Mesodermal cell (in vitro differentiated cells): ENCODE data around the gene TFAP2A.

ENCODE experiments used
- H3K27ac ChIP-seq: 2 replicates; pipeline ENCODE4 v1.7.0; 2013; ENCODE audit warnings: mild to moderate bottlenecking, low read depth, low read length, moderate library complexity; ENCODE audit not compliant: severe bottlenecking
- H3K36me3 ChIP-seq: 2 replicates; pipeline ENCODE4 v1.7.1; 2013; ENCODE audit warnings: mild to moderate bottlenecking, low read length, moderate library complexity; ENCODE audit not compliant: control insufficient read depth, insufficient read depth
- H3K4me1 ChIP-seq: one replicate; pipeline ENCODE4 v1.7.1; 2013; ENCODE audit warnings: mild to moderate bottlenecking, low read length; ENCODE audit not compliant: insufficient read depth, control insufficient read depth, poor library complexity, severe bottlenecking
- H3K4me3 ChIP-seq: 2 replicates; pipeline ENCODE4 v1.7.0; 2013; ENCODE audit warnings: low read length, control low read depth, mild to moderate bottlenecking; ENCODE audit not compliant: insufficient read depth, poor library complexity, severe bottlenecking; ENCODE audit errors: extremely low read depth
- H3K9me3 ChIP-seq: 2 replicates; pipeline ENCODE4 v1.7.1; 2013; ENCODE audit warnings: mild to moderate bottlenecking, low read length, moderate library complexity; ENCODE audit not compliant: control insufficient read depth
- WGBS, 2 experiments: methylation state at CpG; one replicate each; pipeline ENCODE4 v1.1.5; 2013; ENCODE audit warnings: missing lambda C conversion rate in 2 of 2; ENCODE audit not compliant: insufficient coverage in 2 of 2; 5-methylcytosine and 5-hydroxymethylcytosine counted together

TFAP2A gene

DNA sequence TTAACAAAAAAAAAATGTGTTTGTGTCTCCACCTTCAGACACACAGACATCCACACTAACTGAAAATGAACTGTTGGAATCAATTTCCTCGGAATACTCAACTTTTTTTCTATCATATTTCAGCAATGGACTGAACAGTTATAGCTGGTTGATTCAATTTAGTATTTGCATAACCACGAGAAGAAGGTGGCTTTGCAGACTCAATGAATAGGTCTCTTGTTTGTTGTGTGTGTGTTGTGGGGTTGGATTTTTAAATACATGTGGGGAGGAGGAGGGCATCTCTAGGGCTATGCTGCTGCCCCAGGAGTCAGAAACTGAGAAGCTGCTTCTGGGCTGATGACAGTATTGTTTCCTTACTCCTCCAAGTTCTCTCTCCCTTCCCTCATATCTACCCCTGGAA, 28.7 kb downstream of the TFAP2A start:
- H3K9me3 ChIP-seq = no peaks in the 10 kb centered on the region
- H3K4me1 ChIP-seq = peaks cover 10% of the 10 kb centered on the region
- 13% methylated on average over 1 of the region's 2 CpGs; no CpG with 5 or more reads in 1 of the 2 experiments for WGBS, 2 experiments
- no peaks in the 10 kb centered on the region for H3K36me3 ChIP-seq
- no peak overlapping the region for H3K27ac ChIP-seq
- H3K4me3 ChIP-seq = no peak overlapping the region

DNA sequence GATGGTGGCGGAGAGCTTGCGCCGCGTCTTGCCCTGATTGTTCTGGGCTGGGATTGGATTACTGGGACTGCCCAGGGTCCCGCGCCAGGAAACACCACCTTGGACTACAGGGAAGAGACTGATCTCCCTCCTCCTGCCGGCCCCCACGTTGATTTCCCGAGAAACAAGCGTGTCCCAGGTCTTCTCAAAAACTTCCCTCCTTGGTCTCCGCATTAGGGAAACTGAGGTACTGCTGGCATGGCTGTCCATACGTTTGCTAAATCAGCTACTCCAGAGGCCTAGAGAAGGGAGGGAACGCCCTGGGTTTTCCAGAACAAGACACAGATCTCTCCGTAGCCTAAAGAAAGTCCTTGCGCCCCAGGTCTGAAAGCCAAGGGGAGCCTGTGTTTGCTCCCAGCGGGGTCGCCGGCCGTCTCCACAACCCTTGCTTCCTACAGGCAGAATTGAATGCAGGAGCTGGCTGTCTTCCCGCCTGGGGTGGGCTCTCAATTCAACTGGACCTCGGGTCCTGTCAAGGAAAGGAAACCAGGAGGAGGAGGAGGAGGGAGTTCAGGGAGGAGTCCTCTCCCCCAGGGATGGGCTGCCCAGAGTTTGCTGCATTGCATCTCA, 29.2 kb downstream of the TFAP2A start:
- Histone ChIP-seq H3K4me3 (no peak overlapping the region), H3K36me3 (no peaks in the 10 kb centered on the region), H3K9me3 (no peaks in the 10 kb centered on the region), H3K27ac (no peak overlapping the region), H3K4me1 (peaks cover 10% of the 10 kb centered on the region)
- 5 to 7% methylated on average over 14 to 16 of the region's 21 CpGs for WGBS, 2 experiments

DNA sequence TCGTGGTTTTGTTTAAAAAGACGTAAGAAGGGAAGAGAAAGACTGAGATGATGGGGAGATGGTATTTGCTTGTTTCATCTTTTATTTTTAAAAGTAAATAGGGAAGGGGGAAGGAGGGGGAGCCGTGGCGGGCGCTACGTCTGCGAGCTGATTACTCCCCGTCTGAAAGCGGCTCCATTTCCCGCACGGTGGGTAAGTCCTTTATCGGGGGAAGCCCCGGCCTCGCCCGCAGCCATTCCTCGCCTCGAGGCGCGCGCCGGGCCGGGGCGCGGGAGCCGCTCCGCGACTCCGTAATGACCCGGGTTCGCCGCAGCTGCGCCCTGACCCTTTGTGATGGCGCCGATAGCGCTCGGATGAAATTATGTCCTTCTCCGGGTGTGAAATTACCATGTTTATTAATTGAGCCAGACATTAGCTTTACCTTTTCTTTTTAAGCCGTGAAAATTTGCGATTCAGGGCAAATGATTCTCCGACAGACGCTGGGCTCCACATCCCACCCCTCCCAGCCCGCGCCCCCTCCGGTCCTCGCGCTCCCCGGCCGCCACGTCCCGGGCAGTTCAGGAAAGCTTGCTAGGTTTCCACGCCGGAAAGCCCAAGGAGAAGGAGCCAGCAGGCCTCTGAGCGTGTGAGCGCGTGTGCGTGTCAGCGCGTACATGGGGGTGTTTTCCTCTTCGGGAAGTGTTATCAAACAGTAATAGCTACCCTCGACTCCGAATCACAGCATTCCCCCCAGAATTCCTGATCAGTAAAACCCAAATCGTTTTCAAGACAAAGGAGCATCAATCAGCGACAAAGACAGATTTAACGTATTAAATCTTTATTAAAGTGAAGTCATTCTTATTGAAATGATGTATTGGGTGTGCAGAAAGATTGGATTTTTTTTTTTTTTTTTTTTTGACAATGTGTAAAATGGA, 30.0 kb downstream of the TFAP2A start:
- Histone ChIP-seq H3K4me3 (peak overlapping the region; percentile 12), H3K27ac (no peak overlapping the region), H3K4me1 (peaks cover 4% of the 10 kb centered on the region), H3K9me3 (no peaks in the 10 kb centered on the region), H3K36me3 (no peaks in the 10 kb centered on the region)
- WGBS, 2 experiments = 0 to 1% methylated on average over 41 to 43 of the region's 64 CpGs

- H3K27ac ChIP-seq = no peak overlapping the region
- WGBS, 2 experiments = 2 to 3% methylated on average over 5 to 6 of the region's 9 CpGs
- no peaks in the 10 kb centered on the region for H3K36me3 ChIP-seq
- H3K4me3 ChIP-seq = no peak overlapping the region
- peaks cover 2% of the 10 kb centered on the region for H3K4me1 ChIP-seq
- H3K9me3 ChIP-seq = no peaks in the 10 kb centered on the region
Observed at GRCh38 chr6:10384091-10384609, 30.7 kb downstream of the TFAP2A start.

DNA sequence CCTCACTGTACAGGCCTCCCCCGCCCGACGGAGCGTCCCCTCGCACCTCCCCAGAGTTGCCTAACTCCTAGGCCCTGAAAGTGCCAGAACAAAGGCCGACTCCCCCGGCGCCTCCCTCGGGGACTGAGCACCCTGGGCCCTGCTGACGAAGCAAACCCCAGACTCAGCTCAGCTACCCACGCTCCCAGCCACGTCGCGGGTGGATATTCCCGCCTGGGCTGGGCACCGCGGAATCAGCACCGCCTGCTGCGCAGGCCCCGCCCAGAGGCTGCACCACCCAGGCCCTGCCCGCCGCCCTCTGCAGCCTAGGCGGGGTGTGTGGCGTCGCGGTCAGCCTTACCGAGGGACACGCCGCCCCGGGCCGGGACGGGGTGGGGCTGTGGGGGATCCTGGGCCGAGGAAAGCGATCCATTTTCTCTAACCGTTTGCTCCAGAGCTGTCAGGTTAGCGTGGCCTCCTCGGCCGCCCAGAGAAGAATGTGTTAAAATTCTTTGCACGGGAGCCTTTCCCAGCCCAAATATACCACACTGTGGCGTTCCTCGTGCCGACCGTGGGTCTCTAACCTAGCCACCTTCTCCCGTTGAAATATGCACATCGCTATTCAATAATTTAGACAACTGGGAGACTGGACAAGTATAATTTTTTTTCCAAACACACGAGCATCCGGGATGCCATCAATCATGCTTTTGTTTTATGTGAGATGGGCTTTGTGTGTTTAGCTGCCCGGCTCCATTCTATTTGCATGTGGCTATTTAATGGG, 31.4 kb downstream of the TFAP2A start:
- H3K9me3 ChIP-seq = no peaks in the 10 kb centered on the region
- H3K36me3 ChIP-seq = no peaks in the 10 kb centered on the region
- 2 to 3% methylated on average over 37 to 39 of the region's 48 CpGs for WGBS, 2 experiments
- H3K4me1 ChIP-seq = peaks cover 2% of the 10 kb centered on the region
- no peak overlapping the region for H3K27ac ChIP-seq
- peak overlapping the region; percentile 9 for H3K4me3 ChIP-seq

DNA sequence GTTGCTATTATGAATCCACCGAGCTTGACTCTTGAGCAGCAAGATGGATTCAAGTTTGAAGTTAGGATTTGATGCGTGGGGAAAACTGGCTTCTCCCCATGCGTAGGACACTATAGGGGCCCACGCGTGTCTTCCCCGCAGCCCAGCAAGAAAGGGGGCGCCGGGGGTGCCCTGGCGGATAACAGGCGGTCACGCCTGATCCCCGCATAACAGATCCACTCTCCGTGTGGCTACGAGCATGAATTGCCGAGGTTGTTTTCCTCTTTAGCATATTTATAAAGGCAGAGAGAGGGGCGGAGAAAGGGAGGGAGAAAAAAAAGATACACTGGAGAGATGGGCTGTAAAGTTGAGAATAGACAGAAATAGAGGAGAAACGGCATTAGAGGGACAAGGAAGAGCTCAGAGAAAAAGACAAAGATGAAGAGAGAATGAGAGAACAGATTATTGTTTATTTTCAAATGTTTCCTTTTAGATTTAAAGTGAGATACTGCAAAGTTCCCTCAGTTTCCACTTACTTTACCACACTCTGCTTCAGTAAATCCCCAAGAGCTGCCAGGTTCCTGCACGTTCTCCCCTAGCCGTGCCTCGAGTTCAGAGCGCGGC, 32.0 kb downstream of the TFAP2A start:
- WGBS, 2 experiments = 2 to 4% methylated on average over 11 to 15 of the region's 22 CpGs
- H3K4me3 ChIP-seq = no peak overlapping the region
- no peaks in the 10 kb centered on the region for H3K36me3 ChIP-seq
- no peak overlapping the region for H3K27ac ChIP-seq
- H3K4me1 ChIP-seq = peaks cover 2% of the 10 kb centered on the region
- no peaks in the 10 kb centered on the region for H3K9me3 ChIP-seq

DNA sequence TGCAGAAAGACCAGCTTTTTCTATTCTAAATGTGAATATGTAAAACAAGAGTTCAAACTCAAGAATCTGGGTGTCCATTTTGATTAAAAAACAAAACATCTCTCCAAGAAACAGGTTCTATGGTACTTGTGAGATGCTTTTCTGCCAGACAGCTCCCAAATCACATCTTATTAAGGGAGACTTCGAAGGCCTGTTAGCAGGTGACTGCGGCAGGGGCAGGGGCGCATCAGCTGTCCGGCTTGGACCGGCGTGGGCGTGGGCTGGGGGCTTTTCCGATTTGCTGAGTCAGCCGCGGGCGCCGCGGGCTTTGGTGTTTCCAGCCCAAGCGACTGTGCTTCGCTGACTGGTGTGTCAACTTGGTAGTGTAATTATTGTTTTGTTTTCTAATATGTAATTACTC, 32.6 kb downstream of the TFAP2A start:
- H3K27ac ChIP-seq = no peak overlapping the region
- H3K4me1 ChIP-seq = peaks cover 2% of the 10 kb centered on the region
- no peaks in the 10 kb centered on the region for H3K9me3 ChIP-seq
- no peaks in the 10 kb centered on the region for H3K36me3 ChIP-seq
- H3K4me3 ChIP-seq = no peak overlapping the region
- 0 to 2% methylated on average over 8 to 9 of the region's 15 CpGs for WGBS, 2 experiments

DNA sequence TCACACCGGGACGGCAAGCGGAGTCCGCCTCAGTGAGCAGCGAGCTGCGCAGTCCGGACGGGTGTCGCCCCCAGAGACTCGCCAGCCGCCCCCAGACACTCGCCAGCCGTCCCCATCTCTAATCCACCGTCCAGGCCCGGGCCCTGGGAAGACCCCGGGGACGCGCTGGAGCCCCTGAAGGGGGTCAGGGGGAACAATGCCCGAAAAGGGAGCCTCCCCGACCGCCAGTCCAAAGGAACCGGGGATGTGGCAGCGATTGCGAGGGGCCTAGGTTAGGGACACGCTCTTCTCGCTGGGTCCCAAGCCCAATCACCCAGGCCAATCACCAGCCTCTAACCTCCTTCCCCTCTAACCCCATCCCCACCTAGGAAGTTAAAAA, 33.1 kb downstream of the TFAP2A start:
- no peak overlapping the region for H3K27ac ChIP-seq
- 5 to 17% methylated on average over 14 to 15 of the region's 26 CpGs for WGBS, 2 experiments
- no peaks in the 10 kb centered on the region for H3K9me3 ChIP-seq
- H3K36me3 ChIP-seq = no peaks in the 10 kb centered on the region
- no peak overlapping the region for H3K4me3 ChIP-seq
- H3K4me1 ChIP-seq = peaks cover under 1% of the 10 kb centered on the region

GRCh38 chr6:10381133-10381829, 33.6 kb downstream of the TFAP2A start:
- Histone ChIP-seq H3K4me3 (no peak overlapping the region), H3K36me3 (no peaks in the 10 kb centered on the region), H3K27ac (no peak overlapping the region), H3K4me1 (no peaks in the 10 kb centered on the region), H3K9me3 (no peaks in the 10 kb centered on the region)
- 1 to 3% methylated on average over 15 to 32 of the region's 34 CpGs for WGBS, 2 experiments
